Heart left ventricle (tissue), 16 donors: ENCODE data around the gene TPH2. TPM values are rescaled to one million over a fixed set of nuclear protein-coding genes. Genes with fewer than 3 reads are reported as not detected.

ENCODE experiments used
- ATAC-seq, 4 donors: fragments of 200-7000 bp; cut with Tn5 transposase; one replicate each; pipeline ENCODE4 v1.9.1; 2020 to 2022; ENCODE audit warnings: moderate library complexity in 4 of 4, mild to moderate bottlenecking in 3 of 4, moderate number of reproducible peaks in 1 of 4
- DNase-seq, 5 donors: peaks; one replicate each; pipeline ENCODE4 v3.0.0-alpha.2; 2020
- H3K27ac ChIP-seq, 12 donors: fragments of 200-600 bp; sonication (generic) in 4 of 12; one replicate each; pipeline versions ENCODE4 v1.5.0 to v1.8.0; 2016 to 2022; ENCODE audit warnings: mild to moderate bottlenecking in 2 of 12
- H3K27me3 ChIP-seq, 9 donors: fragments of 200-600 bp; sonication (generic) in 2 of 9; one replicate each; pipeline versions ENCODE4 v1.5.1 to v1.8.0; 2016 to 2022; ENCODE audit warnings: mild to moderate bottlenecking in 3 of 9
- H3K36me3 ChIP-seq, 9 donors: fragments of 200-600 bp; sonication (generic) in 2 of 9; one replicate each; pipeline versions ENCODE4 v1.5.0 to v1.8.0; 2018 to 2022; ENCODE audit warnings: mild to moderate bottlenecking in 2 of 9
- H3K4me1 ChIP-seq, 12 donors: fragments of 200-600 bp; sonication (generic) in 4 of 12; one replicate each; pipeline versions ENCODE4 v1.5.0 to v1.8.0; 2016 to 2022; ENCODE audit warnings: mild to moderate bottlenecking in 3 of 12
- H3K4me3 ChIP-seq, 12 donors: fragments of 200-600 bp; sonication (generic) in 4 of 12; one replicate each; pipeline versions ENCODE4 v1.5.0 to v1.8.0; 2017 to 2022; ENCODE audit warnings: mild to moderate bottlenecking in 9 of 12, moderate library complexity in 4 of 12
- H3K9me3 ChIP-seq, 12 donors: fragments of 200-600 bp; sonication (generic) in 4 of 12; one replicate each; pipeline versions ENCODE4 v1.5.0 to v1.8.0; 2016 to 2022; ENCODE audit warnings: mild to moderate bottlenecking in 1 of 12
- CTCF ChIP-seq, 12 donors: fragments of 200-600 bp; sonication (generic) in 4 of 12; IDR thresholded peaks; one replicate each; pipeline versions ENCODE4 v1.5.0 to v1.8.0; 2018 to 2022; ENCODE audit warnings: antibody characterized with exemption in 12 of 12, mild to moderate bottlenecking in 5 of 12
- POLR2A ChIP-seq, 2 donors: fragments of 450-650 bp; IDR thresholded peaks; one replicate each; pipeline ENCODE4 v1.6.1; 2017; ENCODE audit warnings: antibody characterized with exemption in 2 of 2, mild to moderate bottlenecking in 2 of 2, moderate library complexity in 2 of 2
- WGBS, 4 donors: extraction: QIAGEN DNeasy Blood & Tissue Kit in 2 of 4; methylation state at CpG; one replicate each; pipeline versions ENCODE4 v1.1.5 to v1.1.7; 2013 to 2018; 5-methylcytosine and 5-hydroxymethylcytosine counted together
- intact Hi-C, 10 donors: fragments of 100-400 bp; cut with DNase I; formaldehyde crosslinking; loops; one replicate each; pipeline versions ENCODE4 v1.11.1 to v1.14.2; 2022
- polyA plus RNA-seq, 2 donors: library from polyadenylated mRNA; stranded (reverse); fragments of 200-250 nt; gene quantifications; one replicate each; pipeline ENCODE4 v1.2.3, GENCODE V29; 2013
- total RNA-seq, 9 donors: library from RNA; depleted of rRNA in 2 of 9; stranded (reverse); fragments of >200 nt in 2 of 9; fragmentation: NEBNext Ultra II Directional in 3 of 9; extraction: Animal tissue kit (Norgen Biotek cat#: 25700) in 3 of 9; gene quantifications; one replicate each; pipeline versions ENCODE4 v1.1.0 to v1.2.4, GENCODE V29; 2016 to 2023
- donor health status: ischemic (EF 13 %, LVEDD 7.1; RV severe dilation, severe dysfunction).
- donor health status: healthy with polysubstance abuse.
- donor health status: DM: no; HTN: yes; CAD: no.
- donor health status: DM: no; HTN: no; CAD: no.
- donor health status: ischemic (EF 25% LVEDD 6.9; RV normal size, moderate dysfunction).
- donor health status: ischemic (EF 25% LVEDD 5.7; RV mildly dilated, moderate dysfunction).
- donor health status: healthy.
- donor health status: DM: yes; HTN: yes; CAD: no.
- donor health status: ischemic (EF 35%, LVEDD 5.7; RV mildly dilated, moderate dysfunction).
- donor health status: nonischemic (EF 11% LVEDD 7.7; RV severe dilation, severe dysfunction).
- donor health status: DM: yes; HTN: yes; CAD: no.
- donor health status: PGD.
- donor health status: ischemic (EF 29% LVEDD 5.4; RV normal size, mild dysfunction).
- donor health status: nonischemic (EF 23%, LVEDD 6.1; RV moderate dilation, normal function).

Gene TPH2
- total and polyA plus RNA-seq, 11 donors = 0.17 TPM; not detected in 10

GRCh38 chr12:71900091-71900490, 38.6 kb upstream of the TPH2 start:
- no peak overlapping the region for H3K4me3 ChIP-seq
- H3K27ac ChIP-seq = no peak overlapping the region
- DNase-seq (no peak), ATAC-seq (no peak)
- H3K9me3 ChIP-seq = no peaks in the 10 kb centered on the region
- H3K4me1 ChIP-seq = peaks cover 0 to 9% (median 0%) of the 10 kb centered on the region in 12 donors
- peaks cover 0 to 92% (median 83%) of the 10 kb centered on the region in 9 donors for H3K36me3 ChIP-seq
- intact Hi-C loops = loop anchor here in 4 of 10 donors (10.0 kb wide), 2 partner anchors 115 to 125 kb away; no protein-coding TSS in a partner anchor
- WGBS, 4 donors = 94 to 98% (median 97%) methylated on average over 2 of the region's 2 CpGs
- H3K27me3 ChIP-seq = no peaks in the 10 kb centered on the region
- TF ChIP-seq CTCF (IDR thresholded peaks at IDR 0.05) (peak in 6 of 12 donors; percentile 9 to 34 (median 23)), POLR2A (IDR thresholded peaks at IDR 0.05) (no peak)

GRCh38 chr12:71904629-71905028, 34.0 kb upstream of the TPH2 start:
- Histone ChIP-seq H3K27ac (peak overlapping the region in 6 of 12 donors; percentile 5 to 66 (median 41)), H3K27me3 (no peaks in the 10 kb centered on the region), H3K4me3 (no peak overlapping the region), H3K9me3 (no peaks in the 10 kb centered on the region), H3K36me3 (peaks cover 0 to 89% (median 71%) of the 10 kb centered on the region in 9 donors), H3K4me1 (peaks cover 0 to 9% (median 0%) of the 10 kb centered on the region in 12 donors)
- no peak for TF ChIP-seq POLR2A (IDR thresholded peaks at IDR 0.05)
- DNase-seq (no peak), ATAC-seq (peak in 1 of 4 donors; percentile 47)
- intact Hi-C loops = loop anchor here in 4 of 10 donors (10.0 kb wide), 2 partner anchors 120 to 130 kb away; no protein-coding TSS in a partner anchor
- WGBS, 4 donors = 15 to 23% (median 21%) methylated on average over 1 of the region's 1 CpG

- no peak for TF ChIP-seq CTCF (IDR thresholded peaks at IDR 0.05)
- no peak for TF ChIP-seq POLR2A (IDR thresholded peaks at IDR 0.05)
- intact Hi-C loops = no loop called here
- Histone ChIP-seq H3K27ac (no peak overlapping the region), H3K4me3 (no peak overlapping the region), H3K4me1 (no peaks in the 10 kb centered on the region), H3K9me3 (no peaks in the 10 kb centered on the region), H3K36me3 (no peaks in the 10 kb centered on the region), H3K27me3 (peaks cover 0 to 26% (median 5%) of the 10 kb centered on the region in 9 donors)
- no peak for DNase-seq
- no peak for ATAC-seq
- 51 to 69% (median 65%) methylated on average over 4 of the region's 4 CpGs for WGBS, 4 donors
Measured at GRCh38 chr12:71935594-71935993, 3.1 kb upstream of the TPH2 start.

GRCh38 chr12:71940068-71940467, 1.4 kb downstream of the TPH2 start:
- DNase-seq = no peak
- TF ChIP-seq POLR2A (IDR thresholded peaks at IDR 0.05) (no peak), CTCF (IDR thresholded peaks at IDR 0.05) (no peak)
- intact Hi-C loops = no loop called here
- H3K36me3 ChIP-seq = no peaks in the 10 kb centered on the region
- no peaks in the 10 kb centered on the region for H3K9me3 ChIP-seq
- no peak overlapping the region for H3K4me3 ChIP-seq
- peaks cover 0 to 47% (median 5%) of the 10 kb centered on the region in 9 donors for H3K27me3 ChIP-seq
- no peak overlapping the region for H3K27ac ChIP-seq
- no peaks in the 10 kb centered on the region for H3K4me1 ChIP-seq
- ATAC-seq = no peak

- DNase-seq (no peak), ATAC-seq (no peak)
- TF ChIP-seq CTCF (IDR thresholded peaks at IDR 0.05) (no peak), POLR2A (IDR thresholded peaks at IDR 0.05) (no peak)
- H3K36me3 ChIP-seq = no peaks in the 10 kb centered on the region
- no peak overlapping the region for H3K27ac ChIP-seq
- H3K4me3 ChIP-seq = no peak overlapping the region
- 81 to 83% (median 81%) methylated on average over 6 of the region's 6 CpGs for WGBS, 4 donors
- H3K9me3 ChIP-seq = no peaks in the 10 kb centered on the region
- intact Hi-C loops = no loop called here
- H3K27me3 ChIP-seq = peaks cover 0 to 57% (median 7%) of the 10 kb centered on the region in 9 donors
- H3K4me1 ChIP-seq = no peaks in the 10 kb centered on the region
Measured at GRCh38 chr12:71941174-71941573, 2.5 kb downstream of the TPH2 start.
